GM23338 (cell line): ENCODE measurements around the gene RHOH.

Experiments
- ETS1 ChIP-seq: IDR thresholded peaks from 2 replicates; pipeline ENCODE4 v1.6.1; 2016; ENCODE audit warnings: antibody characterized with exemption
- EZH2 ChIP-seq: fragments of 200-600 bp; sonication (generic); IDR thresholded peaks from one replicate; pipeline ENCODE4 v1.8.0; 2017; ENCODE audit warnings: antibody characterized with exemption, mild to moderate bottlenecking, low read depth; ENCODE audit not compliant: unreplicated experiment
- EZH2phosphoT487 ChIP-seq: fragments of 200-600 bp; sonication (generic); IDR thresholded peaks from one replicate; pipeline ENCODE4 v1.8.1; 2018; ENCODE audit warnings: antibody characterized with exemption; ENCODE audit not compliant: unreplicated experiment
- JUNB ChIP-seq: IDR thresholded peaks from one replicate; pipeline ENCODE4 v1.6.1; 2016; ENCODE audit warnings: antibody characterized with exemption; ENCODE audit not compliant: unreplicated experiment
- NANOG ChIP-seq: IDR thresholded peaks from 2 replicates; pipeline ENCODE4 v1.6.1; 2016; ENCODE audit warnings: antibody characterized with exemption, borderline replicate concordance
- POLR2AphosphoS5 ChIP-seq: IDR thresholded peaks from 2 replicates; pipeline ENCODE4 v1.6.1; 2016; ENCODE audit warnings: antibody characterized with exemption, low read depth
- REST ChIP-seq: IDR thresholded peaks from one replicate; pipeline ENCODE4 v1.6.1; 2018; ENCODE audit warnings: antibody characterized with exemption; ENCODE audit not compliant: unreplicated experiment
- ZNF331 ChIP-seq: fragments of 250-450 bp; sonication (Bioruptor Pico); IDR thresholded peaks from 2 replicates; pipeline ENCODE4 v1.5.0; 2020; ENCODE audit warnings: low read depth, mild to moderate bottlenecking, moderate library complexity
- ZNF462 ChIP-seq: fragments of 250-450 bp; sonication (Bioruptor Pico); IDR thresholded peaks from 2 replicates; pipeline ENCODE4 v1.5.0; 2020; ENCODE audit warnings: mild to moderate bottlenecking, moderate library complexity
- TF ChIP-seq, protein P1 (sequence below), 2 experiments: fragments of 200-600 bp in 1 of 2; sonication (generic) in 1 of 2; conservative IDR thresholded peaks; 2 replicates each; pipeline versions ENCODE4 v1.5.1 to v1.6.1; 2016 to 2017; ENCODE audit warnings: antibody characterized with exemption in 2 of 2, low read depth in 2 of 2, mild to moderate bottlenecking in 2 of 2, moderate library complexity in 1 of 2

- TF ChIP-seq, protein P1, sequence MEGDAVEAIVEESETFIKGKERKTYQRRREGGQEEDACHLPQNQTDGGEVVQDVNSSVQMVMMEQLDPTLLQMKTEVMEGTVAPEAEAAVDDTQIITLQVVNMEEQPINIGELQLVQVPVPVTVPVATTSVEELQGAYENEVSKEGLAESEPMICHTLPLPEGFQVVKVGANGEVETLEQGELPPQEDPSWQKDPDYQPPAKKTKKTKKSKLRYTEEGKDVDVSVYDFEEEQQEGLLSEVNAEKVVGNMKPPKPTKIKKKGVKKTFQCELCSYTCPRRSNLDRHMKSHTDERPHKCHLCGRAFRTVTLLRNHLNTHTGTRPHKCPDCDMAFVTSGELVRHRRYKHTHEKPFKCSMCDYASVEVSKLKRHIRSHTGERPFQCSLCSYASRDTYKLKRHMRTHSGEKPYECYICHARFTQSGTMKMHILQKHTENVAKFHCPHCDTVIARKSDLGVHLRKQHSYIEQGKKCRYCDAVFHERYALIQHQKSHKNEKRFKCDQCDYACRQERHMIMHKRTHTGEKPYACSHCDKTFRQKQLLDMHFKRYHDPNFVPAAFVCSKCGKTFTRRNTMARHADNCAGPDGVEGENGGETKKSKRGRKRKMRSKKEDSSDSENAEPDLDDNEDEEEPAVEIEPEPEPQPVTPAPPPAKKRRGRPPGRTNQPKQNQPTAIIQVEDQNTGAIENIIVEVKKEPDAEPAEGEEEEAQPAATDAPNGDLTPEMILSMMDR (conservative IDR thresholded peaks at IDR 0.05; ENCODE audit: low read depth in 2 of 2), result no peak
- TF ChIP-seq EZH2 (no peak), JUNB (no peak), ETS1 (no peak), ZNF462 (CRISPR knock-in tag) (no peak), POLR2AphosphoS5 (no peak), NANOG (no peak), EZH2phosphoT487 (no peak), ZNF331 (CRISPR knock-in tag) (no peak), REST (no peak)
Observed at GRCh38 chr4:40258627-40259026, 61.8 kb downstream of the RHOH start.
